Activated CD4-positive, alpha-beta T cell treated with anti-CD3 and anti-CD28 coated beads for 1 hour (primary cell): ENCODE data around the gene ADAMTS19.
"Not testable (repeated sequence)": the region's sequence is repeated elsewhere in the genome, so short reads cannot be mapped to it uniquely, and the experiment has no call there.

ENCODE experiments used
- DNase-seq: peaks from one replicate; pipeline ENCODE4 v3.0.0-alpha.2; 2020

Gene ADAMTS19, protein sequence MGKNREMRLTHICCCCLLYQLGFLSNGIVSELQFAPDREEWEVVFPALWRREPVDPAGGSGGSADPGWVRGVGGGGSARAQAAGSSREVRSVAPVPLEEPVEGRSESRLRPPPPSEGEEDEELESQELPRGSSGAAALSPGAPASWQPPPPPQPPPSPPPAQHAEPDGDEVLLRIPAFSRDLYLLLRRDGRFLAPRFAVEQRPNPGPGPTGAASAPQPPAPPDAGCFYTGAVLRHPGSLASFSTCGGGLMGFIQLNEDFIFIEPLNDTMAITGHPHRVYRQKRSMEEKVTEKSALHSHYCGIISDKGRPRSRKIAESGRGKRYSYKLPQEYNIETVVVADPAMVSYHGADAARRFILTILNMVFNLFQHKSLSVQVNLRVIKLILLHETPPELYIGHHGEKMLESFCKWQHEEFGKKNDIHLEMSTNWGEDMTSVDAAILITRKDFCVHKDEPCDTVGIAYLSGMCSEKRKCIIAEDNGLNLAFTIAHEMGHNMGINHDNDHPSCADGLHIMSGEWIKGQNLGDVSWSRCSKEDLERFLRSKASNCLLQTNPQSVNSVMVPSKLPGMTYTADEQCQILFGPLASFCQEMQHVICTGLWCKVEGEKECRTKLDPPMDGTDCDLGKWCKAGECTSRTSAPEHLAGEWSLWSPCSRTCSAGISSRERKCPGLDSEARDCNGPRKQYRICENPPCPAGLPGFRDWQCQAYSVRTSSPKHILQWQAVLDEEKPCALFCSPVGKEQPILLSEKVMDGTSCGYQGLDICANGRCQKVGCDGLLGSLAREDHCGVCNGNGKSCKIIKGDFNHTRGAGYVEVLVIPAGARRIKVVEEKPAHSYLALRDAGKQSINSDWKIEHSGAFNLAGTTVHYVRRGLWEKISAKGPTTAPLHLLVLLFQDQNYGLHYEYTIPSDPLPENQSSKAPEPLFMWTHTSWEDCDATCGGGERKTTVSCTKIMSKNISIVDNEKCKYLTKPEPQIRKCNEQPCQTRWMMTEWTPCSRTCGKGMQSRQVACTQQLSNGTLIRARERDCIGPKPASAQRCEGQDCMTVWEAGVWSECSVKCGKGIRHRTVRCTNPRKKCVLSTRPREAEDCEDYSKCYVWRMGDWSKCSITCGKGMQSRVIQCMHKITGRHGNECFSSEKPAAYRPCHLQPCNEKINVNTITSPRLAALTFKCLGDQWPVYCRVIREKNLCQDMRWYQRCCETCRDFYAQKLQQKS

DNA sequence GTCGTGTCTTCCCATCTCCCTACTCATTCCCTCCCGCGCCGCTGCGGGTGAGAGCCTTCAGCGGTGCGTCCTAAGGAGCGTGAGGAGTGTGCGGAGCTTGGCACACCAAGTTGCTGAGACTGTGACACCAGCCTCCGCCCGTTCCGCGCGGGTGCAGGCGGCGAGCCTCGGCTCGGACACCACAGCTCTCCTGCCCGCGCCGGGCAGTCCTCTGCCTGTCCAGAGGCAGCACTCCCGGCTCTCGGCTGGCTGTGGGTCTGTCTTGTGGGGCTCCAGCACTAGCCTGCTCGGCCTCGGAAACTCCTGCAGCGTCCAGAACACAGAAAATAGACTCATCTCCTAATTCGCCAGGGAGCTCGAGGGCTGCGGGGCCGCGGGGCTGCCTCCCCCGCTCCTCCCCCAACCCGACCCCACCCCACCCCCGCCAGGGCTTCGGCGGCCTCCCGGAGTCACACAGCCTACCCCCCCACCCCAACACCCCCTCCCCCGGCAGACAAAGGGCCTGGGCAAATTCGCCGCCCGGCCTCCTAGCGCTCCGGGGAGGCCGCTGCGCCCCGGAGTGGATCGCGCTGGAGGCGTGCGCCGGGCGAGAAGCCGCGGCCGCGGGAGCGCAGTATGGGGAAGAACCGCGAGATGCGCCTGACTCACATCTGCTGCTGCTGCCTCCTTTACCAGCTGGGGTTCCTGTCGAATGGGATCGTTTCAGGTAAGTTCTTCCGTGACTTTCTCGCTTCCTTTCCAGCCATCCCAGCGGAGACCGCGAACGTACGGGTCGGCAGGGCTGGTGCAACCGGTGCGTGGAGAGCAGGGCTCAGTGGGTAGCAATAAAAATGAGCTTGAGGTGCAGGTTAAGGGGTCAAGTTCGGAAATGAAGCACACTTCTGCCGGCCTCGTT lies at the start of gene ADAMTS19:
Gene ADAMTS19, plus strand, starts transcription at position 522 of the 895 bp plus-strand sequence. Its CDS starts 94 bp downstream, at position 616.
- DNase-seq = no peak

GRCh38 chr5:129410488-129410887 lies 49.6 kb upstream of the ADAMTS19 start:
- no peak for DNase-seq

DNA sequence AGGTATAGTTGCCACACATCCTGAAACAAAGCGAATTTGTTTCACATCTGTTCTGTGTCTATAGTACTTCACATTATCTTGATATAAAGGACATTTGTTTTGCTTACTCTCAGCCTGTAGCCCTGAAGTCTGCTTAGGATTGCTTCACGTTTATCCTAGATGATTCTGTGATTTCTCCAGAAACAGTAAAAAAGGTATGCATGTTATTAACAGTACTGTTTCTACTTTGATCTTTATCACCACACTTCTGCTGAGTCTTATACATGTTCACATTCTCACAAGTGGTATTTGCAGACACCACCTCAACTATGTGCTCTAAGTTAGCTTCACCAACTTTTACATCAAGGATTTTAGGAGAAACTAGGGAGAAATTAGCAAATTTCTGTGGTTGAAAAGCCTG lies 47.4 kb upstream of the ADAMTS19 start:
- no peak for DNase-seq

DNA sequence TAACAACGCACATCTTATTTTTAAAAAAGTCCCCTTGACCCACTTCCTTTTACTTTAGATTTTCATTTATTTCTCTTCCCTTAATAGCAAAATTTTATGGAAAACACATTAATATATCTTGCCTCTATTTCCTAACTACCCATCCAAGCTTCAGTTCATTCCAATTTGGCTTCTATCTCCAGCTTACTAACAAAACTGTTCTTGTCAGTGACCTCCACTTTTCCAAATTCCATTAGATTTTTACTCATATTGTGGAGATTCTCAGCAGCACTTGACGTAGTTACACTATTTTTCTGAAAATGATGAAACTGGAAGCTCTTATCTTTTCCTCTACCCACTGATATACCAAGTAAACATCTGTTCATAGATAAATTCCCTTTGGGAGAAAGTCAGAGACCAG lies 46.5 kb upstream of the ADAMTS19 start:
- no peak for DNase-seq

DNA sequence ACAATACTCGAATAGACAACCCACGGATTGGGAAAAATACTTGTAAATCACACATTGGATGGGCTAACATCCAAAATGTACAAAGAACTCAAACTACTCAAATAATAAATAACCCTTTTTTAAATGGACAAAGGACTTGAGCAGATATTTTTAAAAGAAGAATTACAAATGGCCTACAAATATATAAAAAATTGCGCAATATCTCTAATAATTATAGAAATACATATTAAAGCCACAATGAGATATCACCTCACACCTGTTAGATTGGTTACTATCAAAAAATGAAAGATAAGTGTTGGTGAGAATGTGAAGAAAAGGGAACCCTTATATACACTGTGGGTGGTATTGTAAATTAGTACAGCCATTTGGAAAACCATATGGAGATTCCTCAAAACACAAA lies 40.8 kb upstream of the ADAMTS19 start:
- DNase-seq = no peak

- no peak for DNase-seq
These were observed 35.1 kb upstream of the ADAMTS19 start for GRCh38 chr5:129425031-129425430.

- no peak for DNase-seq
These were observed 34.0 kb upstream of the ADAMTS19 start for GRCh38 chr5:129426071-129426470.

GRCh38 chr5:129428636-129429035 lies 31.5 kb upstream of the ADAMTS19 start:
- not testable (repeated sequence) for DNase-seq

GRCh38 chr5:129431406-129431805 lies 28.7 kb upstream of the ADAMTS19 start:
- DNase-seq = no peak

DNA sequence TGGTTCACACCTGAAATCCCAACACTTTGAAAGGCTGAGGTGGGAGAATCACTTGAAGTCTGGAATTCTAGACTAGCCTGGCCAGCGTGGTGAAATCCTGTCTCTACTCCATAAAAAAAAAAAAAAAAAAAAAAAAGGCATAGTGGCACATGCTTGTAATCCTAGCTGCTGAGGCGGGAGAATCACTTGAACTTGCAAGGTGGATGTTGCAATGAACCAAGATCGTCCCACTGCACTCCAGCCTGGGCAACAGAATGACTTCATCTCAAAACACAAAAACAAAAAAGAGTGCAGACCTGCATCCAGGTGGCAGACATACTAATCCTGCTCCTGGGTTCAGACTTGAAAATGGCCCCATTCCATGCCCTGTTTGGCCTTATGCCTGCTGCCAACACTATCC lies 21.8 kb upstream of the ADAMTS19 start:
- DNase-seq = no peak

- DNase-seq = no peak
These were observed 19.7 kb upstream of the ADAMTS19 start for GRCh38 chr5:129440424-129440823.

DNA sequence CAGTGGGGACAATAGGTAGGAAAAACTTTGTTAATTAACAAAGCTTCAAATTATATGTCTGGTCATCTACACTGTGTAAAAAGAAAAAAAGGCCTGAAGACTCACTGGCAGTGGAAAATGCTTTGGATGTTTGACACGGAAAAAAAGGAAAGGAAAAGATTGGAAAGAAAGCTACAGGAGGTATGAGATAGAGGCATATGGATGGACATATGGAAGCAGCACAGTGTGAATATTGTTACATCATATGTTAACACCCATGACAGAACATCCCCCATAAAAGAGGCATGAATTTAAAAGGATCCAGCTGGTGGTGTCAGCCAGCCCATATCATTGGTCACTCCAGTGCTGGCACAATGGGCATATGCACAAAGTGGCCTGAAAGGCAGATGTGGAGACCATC lies 19.0 kb upstream of the ADAMTS19 start:
- DNase-seq = no peak

GRCh38 chr5:129445379-129445778 lies 14.7 kb upstream of the ADAMTS19 start:
- no peak for DNase-seq

- DNase-seq = no peak
These were observed 12.1 kb upstream of the ADAMTS19 start for GRCh38 chr5:129447968-129448367.

DNA sequence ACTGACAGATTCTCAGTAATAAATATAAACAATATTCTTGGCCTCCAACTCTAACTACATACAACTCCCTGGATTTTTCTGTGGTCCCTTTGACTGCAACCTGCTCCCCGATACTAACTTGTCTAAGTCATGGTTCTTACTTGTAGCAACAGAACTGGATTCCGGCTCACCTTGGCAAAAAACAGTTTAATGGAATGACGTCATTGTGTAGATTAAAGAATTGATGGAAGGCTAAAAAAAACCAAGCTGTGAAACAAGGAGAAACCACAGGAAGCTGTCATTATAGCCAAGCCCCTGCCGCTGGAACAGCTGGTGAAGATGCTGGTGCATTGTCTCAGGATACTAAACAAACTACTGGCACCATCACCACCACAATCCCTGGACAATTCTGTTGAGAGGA lies 11.4 kb upstream of the ADAMTS19 start:
- no peak for DNase-seq

DNA sequence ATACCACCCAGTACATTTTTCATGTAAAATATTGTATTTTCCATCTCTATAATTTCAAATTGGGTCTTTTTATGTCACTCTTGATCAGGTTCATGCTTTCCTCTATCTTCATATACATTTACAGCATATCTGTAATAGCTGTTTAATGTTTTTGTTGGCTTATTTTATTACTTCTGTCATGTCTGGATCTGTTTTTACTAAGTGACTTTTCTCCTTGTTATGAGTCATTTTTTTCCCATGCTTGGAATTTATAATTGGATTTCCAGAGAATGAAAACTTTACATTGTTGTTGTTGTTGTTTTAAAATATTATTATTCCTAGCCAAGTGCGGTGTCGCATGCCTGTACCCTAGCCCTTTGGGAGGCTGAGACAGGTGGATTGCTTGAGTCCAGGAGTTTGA lies 5.6 kb upstream of the ADAMTS19 start:
- no peak for DNase-seq

- no peak for DNase-seq
These were observed 685 bp upstream of the ADAMTS19 start for GRCh38 chr5:129459450-129459776.

GRCh38 chr5:129460672-129460935 lies 506 bp downstream of the ADAMTS19 start:
- no peak for DNase-seq

DNA sequence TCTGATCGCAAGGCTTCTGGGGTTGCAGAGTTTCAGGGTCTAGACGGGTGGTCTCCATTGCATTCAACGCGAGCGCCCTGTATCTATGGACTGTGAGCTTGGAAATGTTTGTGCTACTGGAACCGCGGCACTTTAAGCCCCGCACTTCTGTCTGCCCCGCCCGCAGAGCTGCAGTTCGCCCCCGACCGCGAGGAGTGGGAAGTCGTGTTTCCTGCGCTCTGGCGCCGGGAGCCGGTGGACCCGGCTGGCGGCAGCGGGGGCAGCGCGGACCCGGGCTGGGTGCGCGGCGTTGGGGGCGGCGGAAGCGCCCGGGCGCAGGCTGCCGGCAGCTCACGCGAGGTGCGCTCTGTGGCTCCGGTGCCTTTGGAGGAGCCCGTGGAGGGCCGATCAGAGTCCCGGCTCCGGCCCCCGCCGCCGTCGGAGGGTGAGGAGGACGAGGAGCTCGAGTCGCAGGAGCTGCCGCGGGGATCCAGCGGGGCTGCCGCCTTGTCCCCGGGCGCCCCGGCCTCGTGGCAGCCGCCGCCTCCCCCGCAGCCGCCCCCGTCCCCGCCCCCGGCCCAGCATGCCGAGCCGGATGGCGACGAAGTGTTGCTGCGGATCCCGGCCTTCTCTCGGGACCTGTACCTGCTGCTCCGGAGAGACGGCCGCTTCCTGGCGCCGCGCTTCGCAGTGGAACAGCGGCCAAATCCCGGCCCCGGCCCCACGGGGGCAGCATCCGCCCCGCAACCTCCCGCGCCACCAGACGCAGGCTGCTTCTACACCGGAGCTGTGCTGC lies 1.0 kb downstream of the ADAMTS19 start:
- no peak for DNase-seq

- DNase-seq = no peak
These were observed 1.7 kb downstream of the ADAMTS19 start for GRCh38 chr5:129461711-129462332.

DNA sequence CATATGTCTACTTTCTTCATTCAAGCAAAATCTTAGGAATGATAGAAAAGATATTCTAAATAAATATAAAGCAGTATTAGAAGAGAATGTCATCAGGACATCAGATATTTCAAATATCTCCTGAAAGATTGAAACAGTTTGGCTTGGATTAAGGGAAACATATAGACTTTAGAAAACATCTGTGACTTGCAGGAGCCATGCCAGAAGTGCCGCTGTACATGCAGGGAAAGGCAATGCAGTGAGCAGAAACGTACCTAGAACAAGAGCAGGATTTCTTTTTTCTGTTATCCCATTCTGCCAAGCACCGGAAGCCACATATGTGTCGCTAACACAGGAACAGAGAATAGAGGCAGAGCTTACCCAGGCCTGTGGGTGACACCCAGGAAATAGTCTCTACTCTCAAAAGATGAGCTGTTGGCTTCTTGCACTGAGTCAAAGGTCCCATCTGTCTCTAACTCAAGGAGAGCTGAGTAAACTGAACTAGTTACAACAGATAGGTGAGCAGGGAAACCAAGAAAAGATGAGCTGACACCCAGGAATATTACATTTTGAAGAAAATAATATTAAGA lies 5.8 kb downstream of the ADAMTS19 start:
- DNase-seq = no peak
